Neutrophil (primary cell): ENCODE measurements around the gene CNOT1.

Experiments
- H3K27ac ChIP-seq: fragments of 200-600 bp; sonication (generic); 2 replicates; pipeline ENCODE4 v1.5.1; 2016; ENCODE audit warnings: mild to moderate bottlenecking, moderate library complexity
- H3K27me3 ChIP-seq: fragments of 200-600 bp; sonication (generic); 2 replicates; pipeline ENCODE4 v1.6.0; 2016; ENCODE audit warnings: mild to moderate bottlenecking
- H3K36me3 ChIP-seq: fragments of 200-600 bp; sonication (generic); 2 replicates; pipeline ENCODE4 v1.5.1; 2017
- H3K4me1 ChIP-seq, 2 experiments: fragments of 200-600 bp in 1 of 2; sonication (generic) in 1 of 2; 1 replicate in 1 of 2; 2 replicates in 1 of 2; pipeline versions ENCODE4 v1.5.1 to v1.6.1; 2013 to 2016; ENCODE audit warnings: low read depth in 1 of 2, low read length in 1 of 2, mild to moderate bottlenecking in 1 of 2, moderate library complexity in 1 of 2; ENCODE audit not compliant: control insufficient read depth in 1 of 2, insufficient read depth in 1 of 2
- H3K4me3 ChIP-seq, 2 experiments: fragments of 200-600 bp in 1 of 2; sonication (generic) in 1 of 2; 1 replicate in 1 of 2; 2 replicates in 1 of 2; pipeline ENCODE4 v1.5.1; 2013 to 2016; ENCODE audit warnings: low read depth in 1 of 2, low read length in 1 of 2, mild to moderate bottlenecking in 1 of 2, moderate library complexity in 1 of 2
- H3K9me3 ChIP-seq: fragments of 200-600 bp; sonication (generic); 2 replicates; pipeline ENCODE4 v1.5.1; 2016
- TF ChIP-seq, protein P1 (sequence below): fragments of 200-600 bp; sonication (generic); IDR thresholded peaks from 2 replicates; pipeline ENCODE4 v1.5.1; 2016; ENCODE audit warnings: antibody characterized with exemption

The CNOT1 gene

DNA sequence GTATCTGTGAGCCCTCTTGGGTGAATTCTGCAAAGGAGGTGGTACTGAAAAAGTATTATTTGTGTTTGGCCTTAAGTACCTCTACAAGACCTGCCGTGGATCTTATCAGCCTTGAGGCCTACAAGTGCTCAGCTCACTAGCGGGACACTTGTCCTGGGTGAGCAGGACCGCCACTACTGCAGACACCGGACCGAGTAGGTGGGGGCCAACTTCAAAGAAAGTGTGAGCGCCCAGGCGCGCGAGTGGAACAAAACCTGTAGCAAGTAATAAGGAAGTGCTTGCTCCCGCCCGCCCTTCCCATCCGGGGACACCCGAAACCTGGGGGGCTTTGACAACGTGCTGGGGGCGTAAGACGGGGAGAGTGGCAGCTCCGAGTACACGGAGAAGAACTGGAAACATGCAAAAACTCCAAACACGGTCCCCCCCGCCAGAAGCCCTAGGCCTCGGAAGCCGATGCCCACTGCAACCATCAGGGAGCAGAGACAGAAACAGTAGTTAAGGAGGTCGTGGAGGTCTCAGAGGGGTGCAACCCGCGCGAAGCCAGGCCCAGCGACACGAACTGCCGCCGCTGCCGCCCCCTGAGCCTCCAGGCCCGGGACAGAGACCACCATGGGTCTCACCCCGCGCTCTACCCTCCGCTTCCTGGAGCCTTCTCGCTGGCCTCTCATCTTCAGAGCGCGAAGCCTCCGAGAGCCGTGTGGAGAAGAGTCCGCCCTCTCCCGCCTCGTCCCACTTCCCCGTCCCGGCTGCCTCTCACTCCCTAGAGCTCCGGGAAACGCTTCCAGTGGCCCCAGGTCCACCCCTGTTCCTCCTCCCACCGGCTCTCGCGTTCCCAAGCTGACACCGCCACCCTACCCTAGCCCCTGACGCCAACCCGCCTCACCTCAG, 537 bp downstream of the CNOT1 start:
- no peaks in the 10 kb centered on the region for H3K9me3 ChIP-seq
- no peaks in the 10 kb centered on the region for H3K27me3 ChIP-seq
- TF ChIP-seq, protein P1, sequence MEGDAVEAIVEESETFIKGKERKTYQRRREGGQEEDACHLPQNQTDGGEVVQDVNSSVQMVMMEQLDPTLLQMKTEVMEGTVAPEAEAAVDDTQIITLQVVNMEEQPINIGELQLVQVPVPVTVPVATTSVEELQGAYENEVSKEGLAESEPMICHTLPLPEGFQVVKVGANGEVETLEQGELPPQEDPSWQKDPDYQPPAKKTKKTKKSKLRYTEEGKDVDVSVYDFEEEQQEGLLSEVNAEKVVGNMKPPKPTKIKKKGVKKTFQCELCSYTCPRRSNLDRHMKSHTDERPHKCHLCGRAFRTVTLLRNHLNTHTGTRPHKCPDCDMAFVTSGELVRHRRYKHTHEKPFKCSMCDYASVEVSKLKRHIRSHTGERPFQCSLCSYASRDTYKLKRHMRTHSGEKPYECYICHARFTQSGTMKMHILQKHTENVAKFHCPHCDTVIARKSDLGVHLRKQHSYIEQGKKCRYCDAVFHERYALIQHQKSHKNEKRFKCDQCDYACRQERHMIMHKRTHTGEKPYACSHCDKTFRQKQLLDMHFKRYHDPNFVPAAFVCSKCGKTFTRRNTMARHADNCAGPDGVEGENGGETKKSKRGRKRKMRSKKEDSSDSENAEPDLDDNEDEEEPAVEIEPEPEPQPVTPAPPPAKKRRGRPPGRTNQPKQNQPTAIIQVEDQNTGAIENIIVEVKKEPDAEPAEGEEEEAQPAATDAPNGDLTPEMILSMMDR = no peak
- H3K27ac ChIP-seq = peak overlapping the region; percentile 96
- H3K4me1 ChIP-seq = peaks cover 17 to 22% of the 10 kb centered on the region in 2 experiments
- H3K36me3 ChIP-seq = peaks cover 8% of the 10 kb centered on the region
- peak overlapping the region; percentile 95 to 98 for H3K4me3 ChIP-seq

DNA sequence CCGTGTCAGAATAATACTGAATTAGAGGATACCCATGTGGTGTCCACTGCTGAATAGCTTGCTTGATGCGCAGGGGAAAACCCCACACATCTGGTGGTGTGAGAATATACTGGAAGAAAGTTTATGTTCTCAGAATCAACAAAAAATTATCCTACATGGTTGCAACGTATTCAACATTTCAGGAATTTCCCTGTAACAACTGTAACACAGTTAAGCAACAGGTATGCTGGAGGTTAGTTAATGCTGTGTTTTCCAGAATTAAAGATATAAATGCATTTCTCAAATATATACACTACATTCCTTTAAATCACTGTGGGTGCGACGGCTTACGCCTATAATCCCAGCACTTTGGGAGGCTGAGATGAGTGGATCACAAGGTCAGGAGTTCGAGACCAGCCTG, 5.4 kb downstream of the CNOT1 start:
- H3K27ac ChIP-seq = no peak overlapping the region
- H3K27me3 ChIP-seq = no peaks in the 10 kb centered on the region
- TF ChIP-seq, protein P1 = no peak
- peaks cover 41% of the 10 kb centered on the region for H3K36me3 ChIP-seq
- no peak overlapping the region for H3K4me3 ChIP-seq
- H3K9me3 ChIP-seq = no peaks in the 10 kb centered on the region
- peaks cover 12 to 17% of the 10 kb centered on the region in 2 experiments for H3K4me1 ChIP-seq

DNA sequence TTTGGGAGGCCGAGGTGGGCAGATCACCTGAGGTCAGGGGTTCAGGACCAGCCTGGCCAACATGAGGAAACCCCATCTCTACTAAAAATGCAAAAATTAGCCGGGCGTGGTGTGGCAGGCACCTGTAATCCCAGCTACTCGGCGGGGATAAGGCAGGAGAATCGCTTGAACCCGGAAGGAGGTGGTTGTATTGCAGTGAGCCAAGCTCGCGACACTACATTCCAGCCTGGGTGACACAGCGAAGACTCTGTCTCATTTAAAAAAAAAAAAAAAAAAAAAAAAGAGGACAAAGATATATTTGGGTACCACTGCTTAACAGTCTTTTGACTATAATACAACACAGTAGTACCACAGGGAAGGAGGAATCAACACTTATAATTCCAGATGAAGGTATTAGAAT, 9.2 kb downstream of the CNOT1 start:
- TF ChIP-seq, protein P1 = no peak
- H3K4me1 ChIP-seq = no peaks in the 10 kb centered on the region

DNA sequence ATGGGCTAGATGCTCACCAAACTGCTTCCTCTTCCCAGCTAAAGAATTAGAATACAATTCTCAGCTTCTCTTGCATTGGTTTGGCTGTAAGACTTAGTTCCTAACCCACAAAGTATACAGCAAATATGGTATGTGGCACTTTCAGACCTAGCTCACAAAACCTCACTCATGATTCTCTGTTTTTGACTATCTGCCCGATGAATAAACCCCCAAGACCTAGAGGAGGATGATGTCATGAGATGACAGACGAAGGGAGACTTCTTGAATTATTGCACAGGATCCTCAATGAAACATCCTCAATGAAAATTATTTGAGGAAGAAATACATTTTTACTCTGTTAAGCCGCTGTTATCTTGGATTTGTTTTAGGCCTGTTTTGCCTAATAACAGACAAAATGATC, 14.3 kb downstream of the CNOT1 start:
- Histone ChIP-seq H3K27me3 (no peaks in the 10 kb centered on the region), H3K9me3 (no peaks in the 10 kb centered on the region), H3K4me1 (no peaks in the 10 kb centered on the region), H3K27ac (no peak overlapping the region), H3K4me3 (no peak overlapping the region), H3K36me3 (peaks cover 40% of the 10 kb centered on the region)
- TF ChIP-seq, protein P1 = no peak

More for the DNA sequence above, 9.2 kb downstream of the CNOT1 start:
- Histone ChIP-seq H3K27ac (no peak overlapping the region), H3K36me3 (peaks cover 59% of the 10 kb centered on the region), H3K27me3 (no peaks in the 10 kb centered on the region), H3K9me3 (no peaks in the 10 kb centered on the region), H3K4me3 (no peak overlapping the region)

DNA sequence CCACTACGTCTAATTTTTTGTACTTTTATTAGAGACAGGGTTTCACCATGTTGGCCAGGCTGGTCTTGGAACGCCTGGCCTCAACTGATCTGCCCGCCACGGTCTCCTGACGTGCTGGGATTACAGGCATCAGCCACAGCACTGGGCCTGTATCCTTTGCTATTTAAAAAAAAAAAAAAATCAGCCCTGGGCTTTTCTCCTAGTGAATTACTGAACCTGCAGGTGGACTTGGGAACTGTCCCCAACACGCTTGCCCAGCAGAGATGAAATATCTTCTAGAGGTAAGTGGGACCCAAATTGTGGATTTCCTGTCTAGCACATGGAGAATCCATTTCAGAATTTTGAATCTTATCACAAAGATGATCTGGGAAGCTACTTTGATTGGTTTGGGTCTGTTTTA, 14.8 kb downstream of the CNOT1 start:
- Histone ChIP-seq H3K27me3 (no peaks in the 10 kb centered on the region), H3K9me3 (no peaks in the 10 kb centered on the region), H3K4me1 (no peaks in the 10 kb centered on the region), H3K27ac (no peak overlapping the region), H3K36me3 (peaks cover 35% of the 10 kb centered on the region), H3K4me3 (no peak overlapping the region)
- TF ChIP-seq, protein P1 = no peak
